ENCODE measurements around the gene MAN2A1. TPM values are rescaled to one million over a fixed set of nuclear protein-coding genes. Genes with fewer than 3 reads are reported as not detected.
"Not testable (repeated sequence)": the region's sequence is repeated elsewhere in the genome, so short reads cannot be mapped to it uniquely, and the experiment has no call there.

The MAN2A1 gene
- total RNA-seq, 1 donor from 2014 or later: 7.7 TPM

DNA sequence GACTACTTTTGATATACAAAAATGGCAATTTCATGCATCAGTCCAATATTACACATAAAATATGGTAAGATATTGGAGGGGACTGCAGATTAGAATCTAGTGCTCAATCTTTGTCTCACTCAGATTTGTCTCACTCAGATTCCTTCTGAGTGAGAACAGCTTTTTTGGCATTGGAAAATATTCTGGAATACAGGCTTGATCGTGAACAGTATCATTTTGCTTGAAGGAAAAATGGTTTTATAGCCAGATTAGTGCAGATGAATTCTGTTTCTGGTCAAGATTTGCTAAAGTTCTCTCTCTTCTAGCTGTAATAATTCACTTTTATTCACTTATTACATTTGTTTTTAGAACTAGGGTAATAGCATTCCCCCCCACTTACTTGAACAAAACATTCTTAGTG lies 51.2 kb downstream of the MAN2A1 start:
- intact Hi-C loops (cut with DNase I): no loop called here
- no peak for DNase-seq
- ATAC-seq (ENCODE audit: poor library complexity): no peak

- intact Hi-C loops (cut with DNase I): no loop called here
- ATAC-seq (ENCODE audit: poor library complexity): no peak
Observed at GRCh38 chr5:109741390-109741789, 51.7 kb downstream of the MAN2A1 start.

GRCh38 chr5:109743041-109743531 lies 53.4 kb downstream of the MAN2A1 start:
- intact Hi-C loops (cut with DNase I): no loop called here
- DNase-seq (no peak), ATAC-seq (ENCODE audit: poor library complexity) (peak; percentile 70)

More at GRCh38 chr5:109741390-109741789, 51.7 kb downstream of the MAN2A1 start:
- no peak for DNase-seq

DNA sequence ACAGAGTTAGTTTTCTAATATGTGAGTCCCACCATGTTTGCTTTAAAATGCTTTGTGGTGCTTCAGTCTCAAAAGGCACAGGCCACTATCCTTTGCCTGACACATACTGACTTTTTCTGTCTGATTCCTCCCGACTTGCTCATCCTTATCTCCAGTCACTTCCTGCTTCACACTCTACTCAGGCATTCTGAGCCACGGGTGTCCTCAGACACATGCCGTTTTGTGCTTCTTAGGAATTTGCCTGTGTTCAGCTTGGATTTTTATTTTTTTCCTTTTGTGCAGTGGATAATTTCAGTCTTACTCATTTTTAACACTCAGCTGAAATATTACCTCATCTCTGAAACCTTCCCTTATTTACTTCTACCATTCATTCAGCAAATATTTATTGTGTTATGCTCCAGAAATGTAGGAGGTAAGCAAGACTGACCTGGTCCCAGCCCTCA lies 54.1 kb downstream of the MAN2A1 start:
- DNase-seq: no peak
- intact Hi-C loops (cut with DNase I): no loop called here
- peak; percentile 47 for ATAC-seq (ENCODE audit: poor library complexity)

- ATAC-seq (ENCODE audit: poor library complexity): no peak
- no peak for DNase-seq
- intact Hi-C loops (cut with DNase I): no loop called here
Observed at GRCh38 chr5:109744261-109744660, 54.5 kb downstream of the MAN2A1 start.

DNA sequence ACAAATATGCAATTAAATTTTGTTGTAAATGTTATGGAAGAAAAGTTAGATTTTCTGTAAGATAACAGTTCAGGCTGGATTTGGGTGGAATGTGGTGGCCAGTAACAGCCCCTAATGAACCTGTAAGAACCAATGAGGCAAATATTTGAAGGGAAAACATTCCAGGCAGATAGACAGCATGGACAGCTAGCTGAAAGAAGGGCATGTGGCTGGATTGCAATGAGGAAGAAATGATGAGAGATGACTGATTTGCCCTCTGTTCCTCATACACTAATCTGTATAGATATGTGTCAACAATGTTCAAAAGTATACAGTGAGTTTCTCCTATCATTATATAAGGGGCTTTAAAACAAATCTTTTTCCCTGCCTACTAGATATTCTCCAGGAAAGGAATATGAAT lies 58.8 kb downstream of the MAN2A1 start:
- no peak for DNase-seq
- intact Hi-C loops (cut with DNase I): no loop called here
- ATAC-seq (ENCODE audit: poor library complexity): no peak

- ATAC-seq (ENCODE audit: poor library complexity): no peak
- DNase-seq: no peak
- intact Hi-C loops (cut with DNase I): no loop called here
Observed at GRCh38 chr5:109750463-109750862, 60.7 kb downstream of the MAN2A1 start.

- ATAC-seq (ENCODE audit: poor library complexity): no peak
- intact Hi-C loops (cut with DNase I): no loop called here
- DNase-seq: no peak
Observed at GRCh38 chr5:109753279-109753678, 63.6 kb downstream of the MAN2A1 start.

DNA sequence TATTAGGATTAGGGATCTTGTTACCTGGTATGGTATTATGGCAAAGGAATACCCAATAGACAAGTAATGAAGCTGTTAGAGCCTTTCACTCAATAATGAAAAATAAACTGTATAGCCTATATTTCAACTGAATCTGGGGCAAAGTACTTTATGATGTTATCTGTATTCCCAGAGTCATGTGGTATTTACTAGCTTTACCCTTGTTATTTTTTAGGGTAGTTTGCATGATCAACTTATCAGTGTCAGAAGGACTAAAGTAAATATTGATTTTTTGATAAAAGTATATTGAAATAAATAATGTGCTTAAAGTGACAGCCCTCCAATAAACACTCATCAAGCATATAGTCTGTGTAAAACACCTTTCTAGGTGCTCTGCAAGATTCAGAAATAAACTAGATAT lies 64.6 kb downstream of the MAN2A1 start:
- intact Hi-C loops (cut with DNase I): no loop called here
- ATAC-seq (ENCODE audit: poor library complexity) (no peak), DNase-seq (no peak)

DNA sequence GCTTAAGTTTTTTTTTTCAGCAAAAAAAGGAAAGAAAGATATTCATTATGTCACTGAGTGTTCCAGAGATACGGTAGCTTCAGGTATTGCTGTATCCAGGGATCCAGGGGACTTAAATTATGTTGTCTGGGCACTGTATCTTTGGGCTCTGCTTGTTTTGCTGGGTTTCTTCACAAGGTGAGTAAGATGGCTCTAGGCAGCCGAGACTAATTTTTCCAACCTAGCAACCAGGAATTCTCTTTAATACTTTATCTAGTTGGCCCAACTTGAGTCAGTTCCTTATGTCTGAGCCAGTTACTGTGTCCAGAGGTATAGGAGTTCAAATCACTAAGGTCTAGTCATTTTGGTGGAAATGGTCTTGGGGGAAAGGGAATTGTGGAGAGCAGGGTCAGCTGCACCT lies 66.0 kb downstream of the MAN2A1 start:
- DNase-seq: no peak
- intact Hi-C loops (cut with DNase I): no loop called here
- ATAC-seq (ENCODE audit: poor library complexity): no peak

DNA sequence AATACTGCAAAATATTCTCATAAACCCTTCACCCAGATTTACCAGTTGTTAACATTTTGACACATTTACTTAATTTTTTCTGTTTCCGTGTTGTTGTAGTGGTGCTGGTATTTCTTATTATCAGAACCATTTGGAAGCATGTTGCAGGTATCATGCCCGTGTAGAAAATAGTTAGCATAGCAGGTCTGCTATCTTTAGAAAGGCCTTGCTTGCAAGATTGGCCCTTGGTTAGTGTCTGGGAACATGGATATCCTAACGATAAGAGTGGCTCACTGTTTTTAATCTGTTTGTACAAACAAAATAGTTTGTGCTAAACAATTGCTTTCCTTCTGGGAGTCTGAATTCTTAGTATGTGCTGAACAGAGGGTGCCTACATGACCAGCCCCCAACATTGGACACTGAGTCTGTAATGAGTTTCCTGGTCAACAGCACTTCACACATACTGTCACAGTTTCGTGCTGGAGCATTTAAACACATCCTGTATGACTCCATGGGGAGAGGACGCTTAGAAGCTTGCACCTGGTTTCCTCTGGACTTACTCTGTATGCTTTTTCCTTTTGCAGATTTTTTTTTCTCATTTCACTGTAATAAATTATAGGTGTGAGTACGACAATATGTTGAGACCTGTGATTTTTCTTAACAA lies 66.9 kb downstream of the MAN2A1 start:
- DNase-seq (no peak), ATAC-seq (ENCODE audit: poor library complexity) (no peak)
- intact Hi-C loops (cut with DNase I): no loop called here

GRCh38 chr5:109757490-109757889 lies 67.8 kb downstream of the MAN2A1 start:
- DNase-seq (no peak), ATAC-seq (ENCODE audit: poor library complexity) (no peak)
- intact Hi-C loops (cut with DNase I): no loop called here

DNA sequence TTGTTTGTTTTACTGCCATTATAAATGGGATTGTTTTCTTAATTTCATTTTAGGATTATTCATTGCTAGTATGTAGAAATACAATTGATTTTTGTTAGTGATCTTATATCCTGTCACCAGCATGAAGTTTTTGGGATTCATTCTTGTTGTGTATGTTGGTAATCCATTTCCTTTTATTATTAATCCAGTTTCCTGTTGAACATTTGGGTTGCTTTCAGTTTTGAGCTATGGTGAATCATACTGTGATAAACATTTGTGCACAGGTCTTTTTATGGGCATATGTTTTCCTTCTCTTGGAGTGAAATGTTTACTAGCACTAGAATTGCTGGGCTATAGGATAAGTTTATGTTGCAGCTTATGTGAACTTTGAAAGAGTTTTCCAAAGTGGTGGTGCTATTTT lies 69.6 kb downstream of the MAN2A1 start:
- no peak for ATAC-seq (ENCODE audit: poor library complexity)
- DNase-seq: no peak
- intact Hi-C loops (cut with DNase I): no loop called here

DNA sequence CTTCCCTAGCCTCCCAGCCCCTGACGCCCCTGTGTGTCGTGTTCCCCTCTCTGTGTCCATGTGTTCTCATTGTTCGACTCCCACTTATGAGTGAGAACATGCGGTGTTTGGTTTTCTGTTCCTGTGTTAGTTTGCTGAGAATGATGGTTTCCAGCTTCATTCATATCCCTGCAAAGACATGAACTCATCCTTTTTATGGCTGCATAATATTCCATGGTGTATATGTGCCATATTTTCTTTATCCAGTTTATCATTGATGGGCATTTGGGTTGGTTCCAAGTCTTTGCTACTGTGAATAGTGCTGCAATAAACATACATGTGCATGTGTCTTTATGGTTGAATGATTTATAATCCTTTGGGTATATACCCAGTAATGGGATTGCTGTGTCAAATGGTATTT lies 70.4 kb downstream of the MAN2A1 start:
- intact Hi-C loops (cut with DNase I); DNase-seq; ATAC-seq (ENCODE audit: poor library complexity): not testable (repeated sequence)

- intact Hi-C loops (cut with DNase I): no loop called here
- ATAC-seq (ENCODE audit: poor library complexity): no peak
- no peak for DNase-seq
Observed at GRCh38 chr5:109762821-109763220, 73.1 kb downstream of the MAN2A1 start.

DNA sequence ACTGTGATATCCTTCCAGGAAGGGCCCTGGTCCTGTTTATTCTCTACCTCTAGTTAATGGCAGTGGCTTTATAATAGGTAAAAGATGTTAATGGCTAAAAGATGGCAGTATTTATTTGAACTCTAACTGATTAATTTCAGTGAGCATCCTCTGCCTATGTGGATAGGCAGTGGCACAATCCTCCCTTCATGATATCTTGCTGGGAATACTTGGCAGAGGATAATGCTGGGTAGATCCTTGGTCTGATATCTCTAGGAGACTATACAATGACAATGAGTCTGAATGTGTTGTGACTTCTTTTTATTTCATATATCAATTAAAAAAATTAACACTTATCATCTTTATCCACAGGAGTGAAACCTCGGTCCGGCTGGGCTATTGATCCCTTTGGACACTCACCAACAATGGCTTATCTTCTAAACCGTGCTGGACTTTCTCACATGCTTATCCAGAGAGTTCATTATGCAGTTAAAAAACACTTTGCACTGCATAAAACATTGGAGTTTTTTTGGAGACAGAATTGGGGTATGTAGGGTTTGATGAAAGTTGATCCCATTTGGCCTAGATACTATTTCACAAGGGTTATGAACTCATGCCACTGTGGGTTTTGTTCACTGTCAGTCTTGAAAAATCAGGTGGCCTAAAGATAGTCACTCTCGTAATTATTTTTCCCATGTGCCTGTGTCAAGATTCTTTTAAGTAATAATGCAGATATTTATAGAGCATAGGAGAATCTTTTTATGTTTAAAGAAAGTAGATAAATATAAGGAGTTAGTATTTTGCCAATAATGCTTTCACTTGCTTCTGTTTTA lies 77.7 kb downstream of the MAN2A1 start:
- ATAC-seq (ENCODE audit: poor library complexity): no peak
- no peak for DNase-seq

GRCh38 chr5:109767997-109768396 lies 78.3 kb downstream of the MAN2A1 start:
- intact Hi-C loops (cut with DNase I): no loop called here
- ATAC-seq (ENCODE audit: poor library complexity) (no peak), DNase-seq (no peak)

More for the DNA sequence above, 77.7 kb downstream of the MAN2A1 start:
- intact Hi-C loops (cut with DNase I): no loop called here

DNA sequence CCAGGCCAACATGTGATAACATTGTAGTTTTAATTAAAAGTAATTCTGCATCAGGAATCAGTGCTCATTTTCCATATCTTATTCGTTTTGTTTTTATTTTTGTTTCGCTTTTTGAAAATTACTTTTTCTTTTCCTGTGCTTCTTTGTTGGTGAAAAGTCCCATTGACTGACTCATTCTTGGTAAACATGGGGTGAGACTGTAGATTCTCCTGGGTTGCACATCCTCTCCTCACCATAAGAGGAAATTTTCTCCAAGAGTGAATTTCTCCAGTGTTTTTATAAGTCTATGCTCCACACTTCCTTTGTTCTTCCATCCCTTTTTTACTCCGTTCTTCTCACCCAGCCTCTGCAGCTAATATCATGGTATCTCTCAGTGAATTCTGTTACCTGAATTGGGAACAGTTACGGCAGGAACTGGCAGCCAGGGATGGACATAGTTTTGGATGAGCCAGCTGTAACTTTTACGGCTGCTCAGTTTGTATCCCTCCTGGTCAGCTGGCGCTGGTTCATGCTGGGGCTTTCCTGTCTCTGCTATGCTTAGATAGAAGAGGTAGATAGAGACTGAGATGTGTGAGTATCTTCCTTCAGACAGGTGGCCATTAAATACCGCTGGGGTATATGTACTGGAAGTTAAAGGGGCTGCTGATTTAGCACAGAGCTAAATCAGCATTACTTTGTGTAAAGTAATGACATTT lies 80.0 kb downstream of the MAN2A1 start:
- no peak for DNase-seq
- intact Hi-C loops (cut with DNase I): no loop called here
- no peak for ATAC-seq (ENCODE audit: poor library complexity)

- intact Hi-C loops (cut with DNase I): no loop called here
- ATAC-seq (ENCODE audit: poor library complexity): no peak
- DNase-seq: no peak
Observed at GRCh38 chr5:109775130-109775529, 85.4 kb downstream of the MAN2A1 start.
